Left cardiac atrium (tissue), 4 donors: ENCODE measurements around the gene RIPK4. TPM values are rescaled to one million over a fixed set of nuclear protein-coding genes. Genes with fewer than 3 reads are reported as not detected.
"Not testable (repeated sequence)": the region's sequence is repeated elsewhere in the genome, so short reads cannot be mapped to it uniquely, and the experiment has no call there.

Experiments
- ATAC-seq, 2 donors: fragments of 200-7000 bp; cut with Tn5 transposase; one replicate each; pipeline ENCODE4 v1.9.1; 2020; ENCODE audit warnings: mild to moderate bottlenecking in 2 of 2, moderate library complexity in 2 of 2
- DNase-seq: peaks from one replicate; pipeline ENCODE4 v3.0.0-alpha.2; 2020
- intact Hi-C, 2 donors: fragments of 100-400 bp; cut with DNase I; formaldehyde crosslinking; loops; one replicate each; pipeline versions ENCODE4 v1.14.1 to v1.15.1; 2022 to 2023
- total RNA-seq, 2 donors: library from RNA; stranded (reverse); fragmentation: NEBNext Ultra II Directional; extraction: Animal tissue kit (Norgen Biotek cat#: 25700); gene quantifications; one replicate each; pipeline ENCODE4 v1.2.1, GENCODE V29; 2021
- donor health status: DM: no; HTN: yes; CAD: no.
- donor health status: DM: no; HTN: yes; CAD: no; lungs with severe emphysema.
- donor health status: DM: yes; HTN: yes; CAD: no.
- donor health status: Dilated cardiomyopathy.

Gene RIPK4
- total RNA-seq, 2 donors from 2014 or later, result 2.7 to 3.0 TPM

GRCh38 chr21:41711416-41712007 lies 55.3 kb downstream of the RIPK4 start:
- ATAC-seq (no peak), DNase-seq (no peak)
- intact Hi-C loops, result no loop called here

GRCh38 chr21:41710823-41711160 lies 56.1 kb downstream of the RIPK4 start:
- ATAC-seq (no peak), DNase-seq (no peak)
- intact Hi-C loops, result no loop called here

- intact Hi-C loops, result no loop called here
- ATAC-seq (no peak), DNase-seq (no peak)
Measured at GRCh38 chr21:41709965-41710822, 56.7 kb downstream of the RIPK4 start.

GRCh38 chr21:41709166-41709565 lies 57.7 kb downstream of the RIPK4 start:
- DNase-seq (no peak), ATAC-seq (no peak)
- intact Hi-C loops, result no loop called here

GRCh38 chr21:41707960-41708330 lies 58.9 kb downstream of the RIPK4 start:
- DNase-seq, result no peak
- intact Hi-C loops, result no loop called here
- no peak for ATAC-seq

GRCh38 chr21:41707231-41707959 lies 59.5 kb downstream of the RIPK4 start:
- intact Hi-C loops, result no loop called here
- peak in 1 of 2 donors; percentile 35 for ATAC-seq
- DNase-seq, result no peak

GRCh38 chr21:41706678-41707077 lies 60.2 kb downstream of the RIPK4 start:
- DNase-seq, result no peak
- intact Hi-C loops, result no loop called here

GRCh38 chr21:41706263-41706639 lies 60.6 kb downstream of the RIPK4 start:
- intact Hi-C loops, result no loop called here
- ATAC-seq (peak in 1 of 2 donors; percentile 31), DNase-seq (no peak)

More at GRCh38 chr21:41706678-41707077, 60.2 kb downstream of the RIPK4 start:
- ATAC-seq, result peak in 1 of 2 donors; percentile 89

- ATAC-seq (no peak), DNase-seq (no peak)
- intact Hi-C loops, result no loop called here
Measured at GRCh38 chr21:41705546-41706262, 61.1 kb downstream of the RIPK4 start.

- intact Hi-C loops, result no loop called here
- ATAC-seq, result no peak
- DNase-seq, result no peak
Measured at GRCh38 chr21:41703857-41704501, 62.9 kb downstream of the RIPK4 start.

- intact Hi-C loops, result no loop called here
- ATAC-seq, result no peak
- DNase-seq, result no peak
Measured at GRCh38 chr21:41701749-41702148, 65.1 kb downstream of the RIPK4 start.

GRCh38 chr21:41699311-41699710 lies 67.5 kb downstream of the RIPK4 start:
- intact Hi-C loops, result no loop called here
- ATAC-seq (no peak), DNase-seq (no peak)

- ATAC-seq (no peak), DNase-seq (no peak)
- intact Hi-C loops, result no loop called here
Measured at GRCh38 chr21:41698071-41698470, 68.8 kb downstream of the RIPK4 start.

GRCh38 chr21:41695513-41695912 lies 71.3 kb downstream of the RIPK4 start:
- DNase-seq (no peak), ATAC-seq (no peak)
- intact Hi-C loops, result no loop called here

GRCh38 chr21:41694042-41694441 lies 72.8 kb downstream of the RIPK4 start:
- DNase-seq, intact Hi-C loops, ATAC-seq: not testable (repeated sequence)

GRCh38 chr21:41692185-41692565 lies 74.7 kb downstream of the RIPK4 start:
- intact Hi-C loops, result no loop called here
- no peak for ATAC-seq
- DNase-seq, result no peak

GRCh38 chr21:41691205-41692184 lies 75.4 kb downstream of the RIPK4 start:
- no peak for DNase-seq
- ATAC-seq, result no peak
- intact Hi-C loops, result no loop called here
